ENCODE measurements around the gene CCDC195. TPM values are rescaled to one million over a fixed set of nuclear protein-coding genes. Genes with fewer than 3 reads are reported as not detected.

The CCDC195 gene
- total and polyA plus RNA-seq, 3 donors from 2014 or later, result not detected

DNA sequence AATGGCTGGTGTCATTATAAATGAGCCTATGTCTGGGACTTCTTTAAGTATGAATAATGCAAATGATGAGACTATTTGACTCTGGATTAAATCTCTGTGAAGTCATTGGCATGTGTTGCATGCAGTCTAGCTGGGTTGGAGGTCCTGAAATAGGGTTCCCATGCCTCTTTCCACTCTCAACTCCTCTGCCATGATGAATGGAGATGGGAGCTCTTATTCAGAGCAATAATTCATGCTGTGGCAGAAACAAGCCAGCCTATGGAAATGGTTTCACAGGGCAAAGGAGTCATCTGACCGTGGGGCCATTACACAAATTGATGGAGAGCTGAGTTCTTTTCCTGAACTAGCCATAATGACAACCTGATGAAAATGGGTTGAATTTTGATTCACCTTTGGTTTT lies 15.5 kb upstream of the CCDC195 start:
- Histone ChIP-seq H3K9me3 (no peaks in the 10 kb centered on the region), H3K4me3 (no peak overlapping the region), H3K4me1 (no peaks in the 10 kb centered on the region), H3K27me3 (no peaks in the 10 kb centered on the region), H3K27ac (no peak overlapping the region), H3K36me3 (ENCODE audit: low read depth, missing control alignments) (no peaks in the 10 kb centered on the region)
- TF ChIP-seq POLR2A (IDR thresholded peaks at IDR 0.05), result no peak
- TF ChIP-seq, protein P1, sequence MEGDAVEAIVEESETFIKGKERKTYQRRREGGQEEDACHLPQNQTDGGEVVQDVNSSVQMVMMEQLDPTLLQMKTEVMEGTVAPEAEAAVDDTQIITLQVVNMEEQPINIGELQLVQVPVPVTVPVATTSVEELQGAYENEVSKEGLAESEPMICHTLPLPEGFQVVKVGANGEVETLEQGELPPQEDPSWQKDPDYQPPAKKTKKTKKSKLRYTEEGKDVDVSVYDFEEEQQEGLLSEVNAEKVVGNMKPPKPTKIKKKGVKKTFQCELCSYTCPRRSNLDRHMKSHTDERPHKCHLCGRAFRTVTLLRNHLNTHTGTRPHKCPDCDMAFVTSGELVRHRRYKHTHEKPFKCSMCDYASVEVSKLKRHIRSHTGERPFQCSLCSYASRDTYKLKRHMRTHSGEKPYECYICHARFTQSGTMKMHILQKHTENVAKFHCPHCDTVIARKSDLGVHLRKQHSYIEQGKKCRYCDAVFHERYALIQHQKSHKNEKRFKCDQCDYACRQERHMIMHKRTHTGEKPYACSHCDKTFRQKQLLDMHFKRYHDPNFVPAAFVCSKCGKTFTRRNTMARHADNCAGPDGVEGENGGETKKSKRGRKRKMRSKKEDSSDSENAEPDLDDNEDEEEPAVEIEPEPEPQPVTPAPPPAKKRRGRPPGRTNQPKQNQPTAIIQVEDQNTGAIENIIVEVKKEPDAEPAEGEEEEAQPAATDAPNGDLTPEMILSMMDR (IDR thresholded peaks at IDR 0.05), result no peak
- DNase-seq, result no peak
- intact Hi-C loops (cut with DNase I; ENCODE audit: low total_unique reads), result no loop called here
- 81 to 94% methylated on average over 1 of the region's 1 CpG for WGBS, 2 donors

DNA sequence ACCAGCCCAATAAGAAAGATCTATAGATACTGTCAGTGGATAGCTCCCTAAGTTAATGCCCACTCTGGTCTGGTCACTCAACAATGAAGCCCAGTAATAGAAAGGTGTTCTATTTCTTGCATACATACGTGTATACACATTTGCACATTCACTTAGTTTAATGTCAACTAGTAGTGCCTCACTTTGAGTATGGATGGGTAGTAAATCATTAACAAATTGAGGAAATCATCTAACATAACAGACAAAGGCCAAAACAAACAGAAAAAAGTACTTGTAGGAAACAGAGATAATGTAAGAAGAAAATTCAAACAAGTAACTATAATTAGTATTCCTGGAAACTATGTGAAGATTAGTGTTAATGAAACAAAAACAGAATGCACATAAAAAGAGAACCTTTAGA lies 13.3 kb upstream of the CCDC195 start:
- Histone ChIP-seq H3K4me1 (no peaks in the 10 kb centered on the region), H3K27me3 (no peaks in the 10 kb centered on the region), H3K27ac (no peak overlapping the region), H3K9me3 (no peaks in the 10 kb centered on the region), H3K4me3 (no peak overlapping the region), H3K36me3 (ENCODE audit: low read depth, missing control alignments) (no peaks in the 10 kb centered on the region)
- intact Hi-C loops (cut with DNase I; ENCODE audit: low total_unique reads), result no loop called here
- no peak for DNase-seq
- WGBS, 2 donors, result 84 to 90% methylated on average over 1 of the region's 1 CpG
- no peak for TF ChIP-seq POLR2A (IDR thresholded peaks at IDR 0.05)
- TF ChIP-seq, protein P1 (IDR thresholded peaks at IDR 0.05), result no peak

DNA sequence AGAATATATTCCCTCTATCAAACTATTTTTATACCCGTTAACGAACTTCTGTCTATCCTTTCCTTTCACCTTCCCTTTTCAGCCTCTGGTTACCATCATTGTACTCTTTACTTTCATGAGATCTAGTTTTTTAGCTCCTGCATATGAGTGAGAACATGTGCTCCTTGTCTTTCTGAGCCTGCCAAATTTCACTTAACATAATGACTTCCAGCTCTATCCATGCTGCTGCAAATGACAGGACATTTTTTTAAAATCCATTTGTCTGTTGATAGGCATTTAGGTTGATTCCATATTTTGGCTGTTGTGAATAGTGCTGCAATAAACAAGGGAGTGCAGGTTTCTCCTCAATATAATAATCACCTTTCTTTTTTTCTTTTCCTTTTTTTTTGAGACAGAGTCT lies 8.2 kb upstream of the CCDC195 start:
- no peak for TF ChIP-seq POLR2A (IDR thresholded peaks at IDR 0.05)
- TF ChIP-seq, protein P1 (IDR thresholded peaks at IDR 0.05), result no peak

DNA sequence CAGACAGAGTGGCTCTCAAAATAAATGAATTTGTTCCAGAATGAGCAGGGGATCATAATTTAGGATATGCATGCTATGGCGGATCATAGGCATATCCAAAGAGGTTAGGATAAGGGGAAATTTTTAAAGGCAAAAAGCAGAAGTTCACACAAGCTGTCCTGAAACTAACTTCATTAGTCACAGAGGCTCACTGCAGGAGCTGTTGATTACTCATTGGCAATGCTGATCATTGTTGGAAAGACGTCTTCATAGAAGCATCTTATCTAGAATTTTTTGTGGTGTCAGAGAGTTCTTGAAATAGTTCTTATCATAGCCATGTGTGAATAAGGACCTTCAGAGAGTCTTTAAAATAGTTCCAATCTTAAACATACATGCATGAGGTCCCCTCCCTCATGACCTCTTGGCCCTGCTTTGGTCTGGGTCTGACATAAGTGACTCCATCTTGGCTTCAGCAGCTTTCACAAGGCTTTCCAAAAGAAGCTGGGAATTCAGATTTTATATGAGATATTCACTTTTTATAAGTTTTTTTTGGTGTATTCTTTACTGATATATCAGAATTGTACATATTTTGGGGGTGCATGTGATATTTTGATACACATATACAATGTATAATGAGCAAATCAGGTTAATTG lies 7.5 kb upstream of the CCDC195 start:
- no peaks in the 10 kb centered on the region for H3K36me3 ChIP-seq (ENCODE audit: low read depth, missing control alignments)
- H3K27ac ChIP-seq, result no peak overlapping the region
- 67 to 75% methylated on average over 2 of the region's 2 CpGs for WGBS, 2 donors
- DNase-seq, result no peak
- H3K4me3 ChIP-seq, result no peak overlapping the region
- TF ChIP-seq POLR2A (IDR thresholded peaks at IDR 0.05), result no peak
- TF ChIP-seq, protein P1 (IDR thresholded peaks at IDR 0.05), result no peak
- H3K4me1 ChIP-seq, result no peaks in the 10 kb centered on the region
- H3K27me3 ChIP-seq, result no peaks in the 10 kb centered on the region
- intact Hi-C loops (cut with DNase I; ENCODE audit: low total_unique reads), result no loop called here
- H3K9me3 ChIP-seq, result no peaks in the 10 kb centered on the region

More for the DNA sequence above, 8.2 kb upstream of the CCDC195 start:
- intact Hi-C loops (cut with DNase I; ENCODE audit: low total_unique reads), result no loop called here
- H3K4me3 ChIP-seq, result no peak overlapping the region
- no peak for DNase-seq
- no peaks in the 10 kb centered on the region for H3K4me1 ChIP-seq
- 90 to 99% methylated on average over 2 of the region's 2 CpGs for WGBS, 2 donors
- no peaks in the 10 kb centered on the region for H3K27me3 ChIP-seq
- no peak overlapping the region for H3K27ac ChIP-seq
- no peaks in the 10 kb centered on the region for H3K9me3 ChIP-seq
- H3K36me3 ChIP-seq (ENCODE audit: low read depth, missing control alignments), result no peaks in the 10 kb centered on the region

DNA sequence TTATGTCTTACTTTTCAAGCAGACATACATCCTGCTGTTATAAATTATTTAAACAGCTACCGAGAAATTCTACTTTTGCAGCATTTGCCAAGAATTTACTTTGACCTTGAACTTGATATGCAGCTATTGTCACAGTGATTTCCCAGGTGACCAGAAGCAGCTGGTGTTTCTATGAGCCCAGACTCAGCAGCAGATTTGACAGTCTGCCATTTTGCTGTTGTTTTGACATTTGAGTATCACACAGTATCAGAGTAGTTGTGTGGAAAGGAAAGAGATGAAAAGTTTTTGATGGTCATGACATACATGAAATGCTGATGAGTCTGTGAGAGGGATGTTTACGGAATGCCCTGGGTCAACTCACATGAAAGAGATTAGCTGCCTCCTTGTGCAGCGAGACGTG lies 6.6 kb upstream of the CCDC195 start:
- Histone ChIP-seq H3K27me3 (no peaks in the 10 kb centered on the region), H3K9me3 (no peaks in the 10 kb centered on the region), H3K4me1 (no peaks in the 10 kb centered on the region), H3K4me3 (no peak overlapping the region), H3K27ac (no peak overlapping the region), H3K36me3 (ENCODE audit: low read depth, missing control alignments) (no peaks in the 10 kb centered on the region)
- no peak for DNase-seq
- no peak for TF ChIP-seq POLR2A (IDR thresholded peaks at IDR 0.05)
- TF ChIP-seq, protein P1 (IDR thresholded peaks at IDR 0.05), result no peak
- WGBS, 2 donors, result 75 to 78% methylated on average over 4 of the region's 4 CpGs
- intact Hi-C loops (cut with DNase I; ENCODE audit: low total_unique reads), result no loop called here

Data from testis (tissue), 3 donors.